Muscle layer of duodenum (tissue), 2 donors: ENCODE results near the gene IL21R.
"Not testable (repeated sequence)": the region's sequence is repeated elsewhere in the genome, so short reads cannot be mapped to it uniquely, and the experiment has no call there.

Source experiments
- H3K27ac ChIP-seq: one replicate; pipeline ENCODE4 v1.7.0; 2013; ENCODE audit warnings: mild to moderate bottlenecking, low read length
- H3K27me3 ChIP-seq: one replicate; pipeline ENCODE4 v1.7.0; 2013; ENCODE audit warnings: low read depth, mild to moderate bottlenecking, control low read depth, low read length
- H3K36me3 ChIP-seq, 2 donors: one replicate each; pipeline ENCODE4 v1.7.0; 2013; ENCODE audit warnings: low read length in 2 of 2, control low read depth in 1 of 2, mild to moderate bottlenecking in 1 of 2; ENCODE audit not compliant: insufficient read depth in 2 of 2, control insufficient read depth in 1 of 2
- H3K4me1 ChIP-seq, 2 donors: one replicate each; pipeline ENCODE4 v1.7.0; 2013; ENCODE audit warnings: low read length in 2 of 2, mild to moderate bottlenecking in 2 of 2, control low read depth in 1 of 2, moderate library complexity in 1 of 2; ENCODE audit not compliant: insufficient read depth in 2 of 2, control insufficient read depth in 1 of 2
- H3K4me3 ChIP-seq, 2 donors: one replicate each; pipeline ENCODE4 v1.7.0; 2013; ENCODE audit warnings: low read length in 2 of 2, low read depth in 1 of 2, mild to moderate bottlenecking in 1 of 2
- H3K9me3 ChIP-seq, 2 donors: one replicate each; pipeline ENCODE4 v1.7.0; 2013; ENCODE audit warnings: low read length in 2 of 2, control low read depth in 1 of 2, mild to moderate bottlenecking in 1 of 2; ENCODE audit not compliant: control insufficient read depth in 1 of 2
- donor health status: healthy.

Gene IL21R

GRCh38 chr16:27453494-27453825, 51.5 kb downstream of the IL21R start:
- Histone ChIP-seq H3K9me3 (no peaks in the 10 kb centered on the region), H3K27ac (no peak overlapping the region), H3K4me1 (no peaks in the 10 kb centered on the region)

GRCh38 chr16:27455700-27456099, 53.7 kb downstream of the IL21R start:
- Histone ChIP-seq H3K9me3 (no peaks in the 10 kb centered on the region), H3K36me3 (peaks cover 0 to 6% of the 10 kb centered on the region in 2 donors), H3K4me1 (no peaks in the 10 kb centered on the region), H3K4me3 (no peak overlapping the region), H3K27me3 (no peaks in the 10 kb centered on the region), H3K27ac (no peak overlapping the region)

More at GRCh38 chr16:27453494-27453825, 51.5 kb downstream of the IL21R start:
- H3K4me3 ChIP-seq: no peak overlapping the region
- H3K36me3 ChIP-seq: no peaks in the 10 kb centered on the region
- peaks cover 8% of the 10 kb centered on the region for H3K27me3 ChIP-seq

GRCh38 chr16:27457605-27457900, 55.6 kb downstream of the IL21R start:
- not testable (repeated sequence) for H3K4me1 ChIP-seq, H3K9me3 ChIP-seq, H3K27me3 ChIP-seq, H3K4me3 ChIP-seq, H3K27ac ChIP-seq
- H3K36me3 ChIP-seq: peaks cover 5 to 25% of the 10 kb centered on the region in 2 donors

GRCh38 chr16:27458258-27458657, 56.3 kb downstream of the IL21R start:
- H3K27me3 ChIP-seq: no peaks in the 10 kb centered on the region
- no peaks in the 10 kb centered on the region for H3K9me3 ChIP-seq
- H3K36me3 ChIP-seq: peaks cover 8 to 32% of the 10 kb centered on the region in 2 donors
- no peak overlapping the region for H3K27ac ChIP-seq
- H3K4me1 ChIP-seq: no peaks in the 10 kb centered on the region
- H3K4me3 ChIP-seq: no peak overlapping the region

- Histone ChIP-seq H3K9me3 (no peaks in the 10 kb centered on the region), H3K4me1 (no peaks in the 10 kb centered on the region), H3K27ac (no peak overlapping the region), H3K36me3 (peaks cover 11 to 41% of the 10 kb centered on the region in 2 donors), H3K27me3 (no peaks in the 10 kb centered on the region), H3K4me3 (no peak overlapping the region)
Observed at GRCh38 chr16:27458987-27459688, 57.2 kb downstream of the IL21R start.

GRCh38 chr16:27460213-27460612, 58.2 kb downstream of the IL21R start:
- Histone ChIP-seq H3K4me1 (no peaks in the 10 kb centered on the region), H3K36me3 (peaks cover 13 to 51% of the 10 kb centered on the region in 2 donors), H3K27ac (no peak overlapping the region), H3K9me3 (no peaks in the 10 kb centered on the region), H3K27me3 (no peaks in the 10 kb centered on the region), H3K4me3 (no peak overlapping the region)

GRCh38 chr16:27460663-27461482, 58.9 kb downstream of the IL21R start:
- Histone ChIP-seq H3K27me3 (no peaks in the 10 kb centered on the region), H3K4me3 (no peak overlapping the region), H3K36me3 (peaks cover 19 to 58% of the 10 kb centered on the region in 2 donors), H3K9me3 (no peaks in the 10 kb centered on the region), H3K4me1 (no peaks in the 10 kb centered on the region), H3K27ac (no peak overlapping the region)

- Histone ChIP-seq H3K27me3 (no peaks in the 10 kb centered on the region), H3K4me1 (no peaks in the 10 kb centered on the region), H3K27ac (no peak overlapping the region), H3K9me3 (no peaks in the 10 kb centered on the region), H3K4me3 (no peak overlapping the region), H3K36me3 (peaks cover 22 to 66% of the 10 kb centered on the region in 2 donors)
Observed at GRCh38 chr16:27461483-27462171, 59.7 kb downstream of the IL21R start.

GRCh38 chr16:27462200-27462845, 60.3 kb downstream of the IL21R start:
- no peaks in the 10 kb centered on the region for H3K4me1 ChIP-seq
- no peaks in the 10 kb centered on the region for H3K27me3 ChIP-seq
- no peak overlapping the region for H3K27ac ChIP-seq
- H3K36me3 ChIP-seq: peaks cover 26 to 72% of the 10 kb centered on the region in 2 donors
- no peak overlapping the region for H3K4me3 ChIP-seq
- no peaks in the 10 kb centered on the region for H3K9me3 ChIP-seq

GRCh38 chr16:27462846-27463682, 61.1 kb downstream of the IL21R start:
- no peak overlapping the region for H3K27ac ChIP-seq

More at GRCh38 chr16:27462846-27463682, 61.1 kb downstream of the IL21R start:
- Histone ChIP-seq H3K9me3 (no peaks in the 10 kb centered on the region), H3K27me3 (no peaks in the 10 kb centered on the region), H3K4me3 (no peak overlapping the region), H3K36me3 (peaks cover 28 to 80% of the 10 kb centered on the region in 2 donors), H3K4me1 (no peaks in the 10 kb centered on the region)
